Measurements from ENCODE around the gene C14orf119.

C14orf119 gene

GRCh38 chr14:23099212-23099861, 4.0 kb downstream of the C14orf119 start:
- TF ChIP-seq CTCF (IDR thresholded peaks at IDR 0.05; ENCODE audit: borderline replicate concordance, insufficient read depth, low read depth, low read length) = no peak
- no peak overlapping the region for H3K4me3 ChIP-seq (ENCODE audit: low read depth, low read length)

GRCh38 chr14:23101213-23101970, 6.1 kb downstream of the C14orf119 start:
- H3K4me3 ChIP-seq (ENCODE audit: low read depth, low read length) = no peak overlapping the region
- TF ChIP-seq CTCF (IDR thresholded peaks at IDR 0.05; ENCODE audit: borderline replicate concordance, insufficient read depth, low read depth, low read length) = no peak

- TF ChIP-seq CTCF (IDR thresholded peaks at IDR 0.05; ENCODE audit: borderline replicate concordance, insufficient read depth, low read depth, low read length) = no peak
Observed at GRCh38 chr14:23101986-23102625, 6.8 kb downstream of the C14orf119 start.

GRCh38 chr14:23102801-23103200, 7.5 kb downstream of the C14orf119 start:
- no peak for TF ChIP-seq CTCF (IDR thresholded peaks at IDR 0.05; ENCODE audit: borderline replicate concordance, insufficient read depth, low read depth, low read length)

More at GRCh38 chr14:23101986-23102625, 6.8 kb downstream of the C14orf119 start:
- H3K4me3 ChIP-seq (ENCODE audit: low read depth, low read length) = no peak overlapping the region

GRCh38 chr14:23103581-23103980, 8.3 kb downstream of the C14orf119 start:
- H3K4me3 ChIP-seq (ENCODE audit: low read depth, low read length) = no peak overlapping the region
- TF ChIP-seq CTCF (IDR thresholded peaks at IDR 0.05; ENCODE audit: borderline replicate concordance, insufficient read depth, low read depth, low read length) = no peak

More at GRCh38 chr14:23102801-23103200, 7.5 kb downstream of the C14orf119 start:
- no peak overlapping the region for H3K4me3 ChIP-seq (ENCODE audit: low read depth, low read length)

GRCh38 chr14:23104070-23104590, 8.8 kb downstream of the C14orf119 start:
- no peak overlapping the region for H3K4me3 ChIP-seq (ENCODE audit: low read depth, low read length)
- no peak for TF ChIP-seq CTCF (IDR thresholded peaks at IDR 0.05; ENCODE audit: borderline replicate concordance, insufficient read depth, low read depth, low read length)

Data from GM12875 (cell line).